ENCODE results near the gene HMGXB4. TPM values are rescaled to one million over a fixed set of nuclear protein-coding genes. Genes with fewer than 3 reads are reported as not detected.

Gene HMGXB4
- total RNA-seq, 2 experiments from 2014 or later: 41.4 to 44.1 TPM

DNA sequence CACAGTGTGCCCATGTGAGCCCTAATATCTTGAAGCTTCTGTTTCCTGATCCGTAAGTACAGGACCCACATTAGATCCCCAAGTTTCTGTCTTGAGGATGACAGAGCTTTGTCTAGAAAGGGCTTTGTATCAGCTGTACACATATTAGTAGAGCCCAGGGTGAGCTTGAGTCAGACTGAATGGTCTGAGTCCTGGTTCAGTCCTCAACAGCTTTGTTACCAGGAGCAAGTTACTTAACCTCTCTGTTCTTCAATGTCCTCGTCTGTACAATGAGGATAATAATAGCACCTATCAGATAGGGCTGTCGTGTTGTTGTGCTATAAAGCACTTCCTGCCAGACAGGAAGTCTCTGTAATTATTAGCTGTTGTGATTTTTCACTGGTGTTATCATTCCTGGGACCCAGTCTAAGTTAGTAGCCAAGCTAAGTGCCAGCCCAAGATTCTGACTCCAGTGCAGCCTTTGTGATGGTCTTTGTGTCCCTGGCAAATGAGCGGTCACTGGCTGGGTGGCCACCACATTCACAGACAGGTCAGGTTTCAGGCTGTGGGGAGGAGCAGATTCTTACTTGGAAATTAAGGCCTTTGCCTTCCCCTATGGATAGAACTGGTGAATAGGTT is 49.2 kb downstream of the HMGXB4 start:
- peak overlapping the region; percentile 67 for H3K4me3 Mint-ChIP-seq
- H3K4me1 ChIP-seq (ENCODE audit: insufficient read depth, low read length): peaks cover 89% of the 10 kb centered on the region
- peak overlapping the region; percentile 77 for H3K27ac Mint-ChIP-seq
- ChIA-PET CTCF (interaction anchor here (0.9 to 1.5 kb wide), 4 partner anchors 18 to 873 kb away, joined by 3 to 5 read pairs (median 3); partner anchors contain the start of gene HMGXB4), POLR2A (interaction anchor here (0.6 to 1.6 kb wide), 7 partner anchors 13 to 1039 kb away, joined by 3 to 16 read pairs (median 4); partner anchors contain the start of genes APOL6 and HMGXB4)
- peaks cover 5% of the 10 kb centered on the region for H3K36me3 ChIP-seq (ENCODE audit: insufficient read depth, low read length)
- H3K9me3 Mint-ChIP-seq: no peaks in the 10 kb centered on the region
- no peaks in the 10 kb centered on the region for H3K27me3 ChIP-seq (ENCODE audit: control insufficient read depth in 1 of 2, insufficient read depth in 2 of 2, low read length in 2 of 2)
- DNase-seq (peak in 4 of 14 experiments; percentile 16 to 66 (median 44)), ATAC-seq (ENCODE audit: poor library complexity) (peak; percentile 75)
- H3K27me3 Mint-ChIP-seq: no peaks in the 10 kb centered on the region
- H3K36me3 Mint-ChIP-seq (ENCODE audit: low read depth): peaks cover 16% of the 10 kb centered on the region
- TF ChIP-seq, protein P1, sequence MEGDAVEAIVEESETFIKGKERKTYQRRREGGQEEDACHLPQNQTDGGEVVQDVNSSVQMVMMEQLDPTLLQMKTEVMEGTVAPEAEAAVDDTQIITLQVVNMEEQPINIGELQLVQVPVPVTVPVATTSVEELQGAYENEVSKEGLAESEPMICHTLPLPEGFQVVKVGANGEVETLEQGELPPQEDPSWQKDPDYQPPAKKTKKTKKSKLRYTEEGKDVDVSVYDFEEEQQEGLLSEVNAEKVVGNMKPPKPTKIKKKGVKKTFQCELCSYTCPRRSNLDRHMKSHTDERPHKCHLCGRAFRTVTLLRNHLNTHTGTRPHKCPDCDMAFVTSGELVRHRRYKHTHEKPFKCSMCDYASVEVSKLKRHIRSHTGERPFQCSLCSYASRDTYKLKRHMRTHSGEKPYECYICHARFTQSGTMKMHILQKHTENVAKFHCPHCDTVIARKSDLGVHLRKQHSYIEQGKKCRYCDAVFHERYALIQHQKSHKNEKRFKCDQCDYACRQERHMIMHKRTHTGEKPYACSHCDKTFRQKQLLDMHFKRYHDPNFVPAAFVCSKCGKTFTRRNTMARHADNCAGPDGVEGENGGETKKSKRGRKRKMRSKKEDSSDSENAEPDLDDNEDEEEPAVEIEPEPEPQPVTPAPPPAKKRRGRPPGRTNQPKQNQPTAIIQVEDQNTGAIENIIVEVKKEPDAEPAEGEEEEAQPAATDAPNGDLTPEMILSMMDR (IDR thresholded peaks at IDR 0.05): no peak
- H3K4me1 Mint-ChIP-seq (ENCODE audit: low read depth): peaks cover 90% of the 10 kb centered on the region
- H3K9me3 ChIP-seq (ENCODE audit: control insufficient read depth in 1 of 2, insufficient read depth in 1 of 2, low read length in 2 of 2): no peaks in the 10 kb centered on the region
- H3K4me3 ChIP-seq (ENCODE audit: low read length): no peak overlapping the region
- intact Hi-C loops (cut with DNase I, micrococcal nuclease): loop anchor here in 1 of 2 experiments (10.0 kb wide), 1 partner anchor 1218 kb away; the partner anchor contains the start of gene EIF3D
- peak overlapping the region in 1 of 2 donors; percentile 35 for H3K27ac ChIP-seq (ENCODE audit: low read depth in 1 of 2, low read length in 2 of 2)

DNA sequence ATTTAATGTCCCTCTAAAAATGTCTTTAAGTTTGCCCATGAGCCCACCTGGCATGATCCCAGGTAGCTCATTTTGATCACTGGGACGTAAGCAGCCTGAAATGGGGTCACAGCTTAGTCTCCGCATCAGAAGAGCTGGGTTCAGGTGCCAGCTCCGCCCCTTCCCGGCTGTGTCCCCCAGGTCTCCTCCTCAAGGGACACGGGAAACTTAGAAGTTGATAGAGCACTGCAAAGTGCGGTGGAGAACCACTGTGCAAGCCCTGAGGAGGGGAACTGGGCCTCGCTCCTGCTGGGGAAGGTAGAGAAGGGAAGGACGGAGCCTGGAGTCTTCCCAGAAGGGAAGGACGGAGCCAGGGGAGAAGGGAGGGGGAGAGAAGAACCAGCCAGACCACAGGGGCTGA is 50.1 kb downstream of the HMGXB4 start:
- Mint-ChIP-seq H3K4me3 (no peak overlapping the region), H3K4me1 (ENCODE audit: low read depth) (peaks cover 91% of the 10 kb centered on the region), H3K27ac (peak overlapping the region; percentile 77), H3K9me3 (no peaks in the 10 kb centered on the region), H3K27me3 (no peaks in the 10 kb centered on the region), H3K36me3 (ENCODE audit: low read depth) (peaks cover 16% of the 10 kb centered on the region)
- ChIA-PET CTCF (interaction anchor here (0.9 to 1.5 kb wide), 3 partner anchors 17 to 872 kb away, joined by 3 to 5 read pairs (median 3); no protein-coding TSS in a partner anchor), POLR2A (interaction anchor here (0.6 to 4.3 kb wide), 4 partner anchors 8 to 50 kb away, joined by 3 to 34 read pairs (median 10); partner anchors contain the start of genes HMGXB4 and TOM1)
- DNase-seq (no peak), ATAC-seq (ENCODE audit: poor library complexity) (no peak)
- intact Hi-C loops (cut with DNase I, micrococcal nuclease): loop anchor here in 1 of 2 experiments (10.0 kb wide), 1 partner anchor 1217 kb away; the partner anchor contains the start of gene EIF3D
- Histone ChIP-seq H3K36me3 (ENCODE audit: insufficient read depth, low read length) (peaks cover 5% of the 10 kb centered on the region), H3K9me3 (ENCODE audit: control insufficient read depth in 1 of 2, insufficient read depth in 1 of 2, low read length in 2 of 2) (no peaks in the 10 kb centered on the region), H3K4me1 (ENCODE audit: insufficient read depth, low read length) (peaks cover 87% of the 10 kb centered on the region), H3K27me3 (ENCODE audit: control insufficient read depth in 1 of 2, insufficient read depth in 2 of 2, low read length in 2 of 2) (no peaks in the 10 kb centered on the region), H3K4me3 (ENCODE audit: low read length) (no peak overlapping the region), H3K27ac (ENCODE audit: low read depth in 1 of 2, low read length in 2 of 2) (no peak overlapping the region)
- TF ChIP-seq, protein P1 (IDR thresholded peaks at IDR 0.05): no peak

DNA sequence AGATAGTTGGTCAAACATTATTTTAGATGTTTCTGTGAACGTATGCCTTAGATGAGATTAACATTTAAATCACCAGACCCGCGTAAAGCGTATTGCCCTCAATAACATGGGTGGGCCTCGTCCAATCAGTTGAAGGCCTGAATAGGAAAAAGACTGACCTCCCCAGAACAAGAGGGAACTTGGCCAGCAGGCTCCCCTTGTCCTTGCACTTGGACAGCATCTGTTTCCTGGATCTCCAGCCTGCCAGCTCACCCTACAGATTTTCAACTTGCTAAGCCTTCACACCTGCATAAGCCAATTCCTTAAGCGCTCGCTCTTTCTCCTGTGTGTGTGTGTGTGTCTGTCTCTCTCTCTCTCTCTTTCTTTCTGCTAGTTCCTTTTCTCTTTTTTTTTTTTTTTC is 50.6 kb downstream of the HMGXB4 start:
- intact Hi-C loops (cut with DNase I, micrococcal nuclease): loop anchor here in 1 of 2 experiments (2.0 to 10.0 kb wide), 2 partner anchors 17 to 1217 kb away; partner anchors contain the start of gene EIF3D
- no peak for ATAC-seq (ENCODE audit: poor library complexity)
- Mint-ChIP-seq H3K4me1 (ENCODE audit: low read depth) (peaks cover 91% of the 10 kb centered on the region), H3K9me3 (no peaks in the 10 kb centered on the region), H3K36me3 (ENCODE audit: low read depth) (peaks cover 16% of the 10 kb centered on the region), H3K27ac (peak overlapping the region; percentile 77), H3K27me3 (no peaks in the 10 kb centered on the region), H3K4me3 (peak overlapping the region; percentile 30)
- Histone ChIP-seq H3K4me1 (ENCODE audit: insufficient read depth, low read length) (peaks cover 87% of the 10 kb centered on the region), H3K9me3 (ENCODE audit: control insufficient read depth in 1 of 2, insufficient read depth in 1 of 2, low read length in 2 of 2) (no peaks in the 10 kb centered on the region), H3K4me3 (ENCODE audit: low read length) (no peak overlapping the region), H3K36me3 (ENCODE audit: insufficient read depth, low read length) (peaks cover 5% of the 10 kb centered on the region), H3K27ac (ENCODE audit: low read depth in 1 of 2, low read length in 2 of 2) (no peak overlapping the region), H3K27me3 (ENCODE audit: control insufficient read depth in 1 of 2, insufficient read depth in 2 of 2, low read length in 2 of 2) (no peaks in the 10 kb centered on the region)
- POLR2A ChIA-PET: interaction anchor here (0.6 to 4.3 kb wide), 3 partner anchors 8 to 23 kb away, joined by 3 to 34 read pairs (median 3); partner anchors contain the start of gene TOM1
- CTCF ChIA-PET: no interaction called here
- TF ChIP-seq, protein P1 (IDR thresholded peaks at IDR 0.05): no peak
- DNase-seq: no peak
